Breast epithelium (tissue), 3 donors: ENCODE data around the gene MAPT.

Experiments used
- POLR2A ChIP-seq: fragments of 450-650 bp; IDR thresholded peaks from one replicate; pipeline ENCODE4 v1.6.1; 2016; ENCODE audit warnings: antibody characterized with exemption, mild to moderate bottlenecking, moderate library complexity
- POLR2AphosphoS5 ChIP-seq, 3 donors: sonication (generic); formaldehyde crosslinking; IDR thresholded peaks; one replicate each; pipeline ENCODE4 v1.6.1; 2017; ENCODE audit warnings: antibody characterized with exemption in 3 of 3

GRCh38 chr17:46000292-46000691, 105.9 kb downstream of the MAPT start:
- no peak for TF ChIP-seq POLR2A
- TF ChIP-seq POLR2AphosphoS5 (IDR thresholded peaks at IDR 0.05), result no peak
